Measurements from ENCODE around the gene KIRREL3.
A peak's percentile ranks its signal among the peaks of the same experiment; 100 is the strongest.
"Not testable (repeated sequence)": the region's sequence is repeated elsewhere in the genome, so short reads cannot be mapped to it uniquely, and the experiment has no call there.

Gene KIRREL3

GRCh38 chr11:126996036-126996804, 4.3 kb downstream of the KIRREL3 start:
- DNase-seq = no peak

DNA sequence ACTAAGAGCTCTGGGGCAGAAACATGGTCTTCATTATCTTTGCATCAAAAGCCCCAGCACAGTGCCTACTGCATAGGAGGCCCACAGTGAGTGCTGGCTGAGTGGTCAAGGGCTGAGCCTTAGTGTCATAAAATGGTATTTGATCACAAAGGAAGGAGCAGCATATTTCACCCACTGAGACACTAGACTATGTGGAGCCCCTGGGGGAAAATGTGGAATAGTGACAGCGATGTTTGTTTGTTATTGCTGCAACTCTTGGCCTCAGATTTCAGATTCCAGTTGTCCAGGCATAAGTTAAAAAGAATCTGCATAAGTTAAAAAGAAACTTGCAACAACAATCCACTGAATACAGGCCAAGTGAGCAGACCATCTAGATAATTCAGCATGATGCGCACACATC, 7.0 kb downstream of the KIRREL3 start:
- no peak for DNase-seq

GRCh38 chr11:126992804-126993111, 7.8 kb downstream of the KIRREL3 start:
- no peak for DNase-seq

GRCh38 chr11:126992065-126992803, 8.3 kb downstream of the KIRREL3 start:
- DNase-seq = no peak

DNA sequence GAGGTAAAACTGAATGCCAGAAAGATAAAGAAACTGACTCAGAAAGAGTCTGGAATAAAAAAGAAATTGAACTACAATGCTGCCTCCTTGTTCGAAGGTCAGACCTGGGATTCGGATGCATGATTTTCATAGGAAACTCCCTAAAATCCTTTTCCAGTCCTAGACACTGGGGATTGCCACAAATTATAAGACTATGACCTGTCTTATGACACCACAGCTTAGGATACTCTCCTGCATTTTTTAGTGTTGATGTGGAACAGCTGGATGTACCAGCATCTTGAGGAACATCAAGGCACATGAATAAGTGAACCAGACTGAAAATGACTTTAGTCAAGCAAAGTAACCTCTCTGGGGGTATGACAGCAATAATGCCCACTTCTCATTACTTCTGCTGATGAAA, 9.0 kb downstream of the KIRREL3 start:
- DNase-seq = no peak

- DNase-seq = no peak
Measured at GRCh38 chr11:126990716-126991480, 9.7 kb downstream of the KIRREL3 start.

- peak; percentile 40 for DNase-seq
Measured at GRCh38 chr11:126989942-126990715, 10.4 kb downstream of the KIRREL3 start.

GRCh38 chr11:126988655-126989054, 11.9 kb downstream of the KIRREL3 start:
- DNase-seq = no peak

GRCh38 chr11:126981635-126982034, 18.9 kb downstream of the KIRREL3 start:
- no peak for DNase-seq

DNA sequence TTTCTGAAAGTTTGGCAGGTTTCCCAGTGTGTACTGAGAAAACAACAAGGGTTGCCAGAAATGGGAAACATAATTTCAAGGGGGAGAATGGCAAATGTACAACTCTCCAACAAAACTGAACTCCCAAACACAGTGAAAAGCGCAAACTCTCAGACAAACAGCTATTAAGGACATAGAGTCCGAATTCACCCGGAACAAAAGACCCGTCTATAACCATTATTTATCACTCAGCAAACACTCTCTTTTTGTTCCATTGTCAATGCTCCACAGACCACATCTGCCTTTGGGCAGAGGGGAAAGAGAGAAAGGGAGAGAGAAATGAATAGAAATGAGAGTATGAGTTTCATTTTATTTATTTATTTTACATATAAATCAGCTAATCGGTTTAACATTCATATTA, 21.7 kb downstream of the KIRREL3 start:
- DNase-seq = no peak

- no peak for DNase-seq
Measured at GRCh38 chr11:126978165-126978564, 22.4 kb downstream of the KIRREL3 start.

GRCh38 chr11:126973051-126973450, 27.5 kb downstream of the KIRREL3 start:
- no peak for DNase-seq

- no peak for DNase-seq
Measured at GRCh38 chr11:126971305-126971704, 29.3 kb downstream of the KIRREL3 start.

GRCh38 chr11:126969865-126970479, 30.6 kb downstream of the KIRREL3 start:
- DNase-seq = no peak

- DNase-seq = no peak
Measured at GRCh38 chr11:126968915-126969314, 31.7 kb downstream of the KIRREL3 start.

DNA sequence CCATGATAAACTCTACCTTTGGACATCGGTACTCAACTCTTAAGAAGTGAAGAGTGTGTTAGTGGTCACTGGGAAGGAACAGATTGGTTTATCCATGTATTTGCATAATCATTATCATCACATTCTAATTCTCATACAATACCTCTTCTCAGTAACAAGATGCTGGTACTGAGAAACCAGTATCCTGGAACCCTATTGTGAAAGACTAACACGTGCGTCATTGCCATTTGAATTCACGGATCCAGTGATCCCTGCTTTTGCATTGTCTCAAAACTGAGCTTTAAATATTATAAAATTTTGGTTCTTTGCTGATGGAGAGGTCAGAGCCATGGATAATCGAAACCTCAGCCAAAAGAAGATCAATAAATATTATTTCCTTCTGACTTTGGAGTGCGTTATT, 35.2 kb downstream of the KIRREL3 start:
- DNase-seq = no peak

GRCh38 chr11:126963603-126964363, 36.8 kb downstream of the KIRREL3 start:
- no peak for DNase-seq

- DNase-seq = no peak
Measured at GRCh38 chr11:126963115-126963514, 37.5 kb downstream of the KIRREL3 start.

GRCh38 chr11:126959700-126960099, 40.9 kb downstream of the KIRREL3 start:
- DNase-seq = no peak

DNA sequence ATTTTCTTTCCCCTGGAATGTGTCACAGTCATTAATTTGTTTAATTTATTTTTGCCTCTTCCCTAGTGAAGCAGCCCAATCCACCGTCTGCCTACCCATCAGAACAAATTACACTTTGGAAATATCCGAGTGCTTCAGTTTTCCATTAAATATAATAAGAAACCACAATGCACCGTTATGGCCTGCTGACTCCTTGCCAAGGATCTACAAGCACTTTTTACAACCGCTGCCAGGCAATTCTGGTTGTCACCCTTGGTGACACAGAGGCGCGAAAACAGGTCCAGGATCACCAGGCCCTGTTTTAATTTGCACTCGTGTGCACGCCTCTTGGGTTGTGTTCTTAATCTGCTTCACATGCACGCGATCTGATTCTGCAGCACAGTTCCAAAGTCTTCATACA, 43.9 kb downstream of the KIRREL3 start:
- DNase-seq = no peak

DNA sequence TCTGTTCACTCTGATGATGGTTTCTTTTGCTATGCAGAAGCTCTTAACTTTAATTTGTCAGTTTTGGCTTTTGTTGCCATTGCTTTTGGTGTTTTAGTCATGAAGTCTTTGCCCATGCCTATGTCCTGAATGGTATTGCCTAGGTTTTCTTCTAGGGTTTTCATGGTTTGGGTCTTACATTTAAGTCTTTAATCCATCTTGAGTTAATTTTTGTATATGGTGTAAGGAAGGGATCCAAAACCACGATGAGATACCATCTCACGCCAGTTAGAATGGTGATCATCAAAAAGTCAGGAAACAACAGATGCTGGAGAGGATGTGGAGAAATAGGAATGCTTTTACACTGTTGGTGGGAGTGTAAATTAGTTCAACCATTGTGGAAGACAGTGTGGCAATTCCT, 48.0 kb downstream of the KIRREL3 start:
- DNase-seq = not testable (repeated sequence)

DNA sequence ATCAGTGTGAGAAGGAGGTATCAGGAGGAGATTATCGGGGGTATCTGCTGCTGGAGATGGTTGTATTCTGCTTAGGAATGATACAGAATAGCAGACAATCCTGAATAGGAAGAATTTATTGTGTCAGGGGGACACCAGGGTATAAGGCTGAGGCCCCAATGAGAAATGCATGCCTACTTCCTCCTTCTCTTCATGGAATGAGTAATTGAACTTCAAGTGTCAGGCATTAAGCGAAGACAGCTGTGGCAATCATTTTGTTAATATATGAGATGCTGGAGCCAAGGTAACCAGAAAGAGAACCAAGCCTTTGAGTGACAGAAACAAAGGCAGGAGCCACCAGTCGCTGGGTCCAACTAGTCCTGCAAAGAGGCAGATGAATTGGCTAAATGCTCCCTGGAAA, 49.1 kb downstream of the KIRREL3 start:
- no peak for DNase-seq

Data from T-helper 9 cell (primary cell).